ENCODE results near the gene FETUB.

Gene FETUB

DNA sequence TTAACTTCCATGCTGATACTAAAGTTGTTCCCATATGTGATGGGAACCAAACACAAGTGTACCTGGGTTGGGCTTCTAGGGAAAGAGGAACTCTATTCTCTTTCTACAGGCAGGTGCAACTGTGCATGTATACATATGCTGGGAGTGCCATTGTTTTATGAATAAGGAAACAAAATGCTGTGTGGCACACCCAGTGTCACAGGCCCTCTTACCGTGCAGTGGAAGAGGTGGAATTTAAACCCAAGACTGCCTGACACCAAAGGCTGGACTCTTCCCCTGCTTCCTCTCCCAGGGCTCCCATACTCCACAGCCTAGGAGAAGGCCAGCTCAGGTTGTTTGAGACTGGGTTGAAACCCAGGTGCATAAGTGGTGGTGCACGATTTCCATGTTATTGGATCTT, 1.9 kb upstream of the FETUB start:
- DNase-seq: no peak

DNA sequence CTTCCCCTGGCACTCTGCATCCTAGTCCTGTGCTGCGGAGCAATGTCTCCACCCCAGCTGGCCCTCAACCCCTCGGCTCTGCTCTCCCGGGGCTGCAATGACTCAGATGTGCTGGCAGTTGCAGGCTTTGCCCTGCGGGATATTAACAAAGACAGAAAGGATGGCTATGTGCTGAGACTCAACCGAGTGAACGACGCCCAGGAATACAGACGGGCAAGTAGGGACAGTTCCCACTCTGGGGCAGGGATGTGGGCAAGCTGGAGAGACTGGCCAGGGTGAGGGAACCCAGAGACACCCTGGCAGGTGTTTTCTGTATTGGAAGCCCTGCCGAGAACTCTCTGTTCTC, 247 bp downstream of the FETUB start:
- no peak for DNase-seq

DNA sequence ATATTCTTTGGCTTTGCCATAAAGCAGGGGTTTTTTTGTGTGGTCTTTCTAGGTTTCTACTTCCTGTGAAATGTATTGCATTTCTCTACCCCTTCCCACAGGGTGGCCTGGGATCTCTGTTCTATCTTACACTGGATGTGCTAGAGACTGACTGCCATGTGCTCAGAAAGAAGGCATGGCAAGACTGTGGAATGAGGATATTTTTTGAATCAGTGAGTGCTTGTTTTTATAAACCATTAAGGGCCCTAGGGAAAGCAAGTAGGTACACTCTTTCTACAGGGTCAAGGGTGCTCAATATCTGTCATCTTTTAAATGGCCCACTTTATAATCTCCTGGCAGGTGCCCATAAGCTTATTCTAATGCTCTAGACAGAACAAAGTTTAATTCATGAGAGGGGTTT, 730 bp downstream of the FETUB start:
- no peak for DNase-seq

DNA sequence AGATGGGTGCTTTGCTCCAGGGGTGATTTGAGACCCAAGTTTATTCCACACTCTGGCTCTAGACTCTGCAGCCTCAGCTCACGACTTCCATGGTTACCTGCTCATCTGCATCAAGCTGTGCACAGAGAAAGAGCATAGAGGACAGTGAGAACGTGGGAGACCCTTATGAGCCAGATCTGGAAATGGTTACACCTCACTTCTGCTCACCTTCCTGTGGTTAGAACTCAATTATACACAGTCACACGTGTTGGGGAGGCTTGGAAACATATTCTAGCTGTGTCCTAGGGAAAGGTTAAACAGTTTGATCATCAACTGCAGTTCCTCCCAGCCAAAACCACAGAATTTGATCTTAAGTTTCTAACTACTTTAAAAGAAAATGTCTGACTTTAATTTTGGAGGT, 1.8 kb downstream of the FETUB start:
- no peak for DNase-seq

DNA sequence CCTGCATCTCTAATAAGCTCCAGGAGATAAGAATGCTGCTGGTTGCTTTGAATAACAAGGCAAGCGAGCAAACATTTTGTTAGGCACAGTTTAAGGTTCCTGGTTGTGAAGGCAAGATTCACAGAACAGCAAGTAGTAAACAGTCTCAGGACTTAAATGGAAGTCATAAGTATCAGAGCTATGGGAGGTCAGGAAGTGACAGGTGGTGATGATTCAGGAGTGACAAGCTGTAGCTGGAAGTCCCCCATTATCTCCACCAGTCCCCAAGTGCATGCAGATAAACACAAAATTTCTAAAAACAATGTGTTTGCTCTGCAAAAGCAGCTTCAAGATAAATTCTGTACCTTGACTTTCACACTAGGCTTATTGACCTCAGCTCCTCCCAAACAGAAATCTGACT, 3.3 kb downstream of the FETUB start:
- no peak for DNase-seq

- no peak for DNase-seq
Observed at GRCh38 chr3:186644683-186645082, 4.5 kb downstream of the FETUB start.

DNA sequence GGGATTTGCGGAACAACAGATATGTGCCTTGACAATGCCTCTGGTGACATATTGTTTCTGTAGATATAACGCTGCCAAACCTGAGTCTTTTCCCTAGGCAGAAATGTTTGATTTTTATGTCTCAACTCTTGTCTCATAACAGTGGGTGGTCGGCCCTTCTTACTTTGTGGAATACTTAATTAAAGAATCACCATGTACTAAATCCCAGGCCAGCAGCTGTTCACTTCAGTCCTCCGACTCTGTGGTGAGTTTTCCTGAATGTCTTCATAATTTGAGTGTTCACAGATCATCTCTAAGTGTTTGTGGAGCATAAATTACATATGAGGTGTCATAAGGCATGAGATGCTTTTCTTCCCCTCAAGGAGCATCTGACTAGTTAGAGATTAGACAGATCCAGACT, 5.9 kb downstream of the FETUB start:
- DNase-seq: no peak

DNA sequence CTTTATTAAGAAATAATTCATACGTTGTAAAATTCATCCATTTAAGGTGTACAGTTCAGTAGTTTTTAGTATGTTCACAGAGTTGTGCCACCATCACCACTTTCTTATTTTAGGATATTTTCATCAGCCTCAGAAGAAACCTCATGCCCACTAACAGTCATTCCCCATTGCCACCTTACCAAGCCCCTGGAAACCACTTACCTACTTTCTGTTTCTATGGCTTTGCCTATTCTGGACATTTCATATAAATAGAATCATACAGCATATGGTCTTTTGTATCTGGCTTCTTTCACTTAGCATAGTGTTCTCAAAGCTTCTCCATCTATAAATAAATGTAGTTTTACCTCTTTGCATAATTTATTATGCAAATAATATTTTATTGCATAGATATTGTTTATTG, 6.6 kb downstream of the FETUB start:
- DNase-seq: no peak

DNA sequence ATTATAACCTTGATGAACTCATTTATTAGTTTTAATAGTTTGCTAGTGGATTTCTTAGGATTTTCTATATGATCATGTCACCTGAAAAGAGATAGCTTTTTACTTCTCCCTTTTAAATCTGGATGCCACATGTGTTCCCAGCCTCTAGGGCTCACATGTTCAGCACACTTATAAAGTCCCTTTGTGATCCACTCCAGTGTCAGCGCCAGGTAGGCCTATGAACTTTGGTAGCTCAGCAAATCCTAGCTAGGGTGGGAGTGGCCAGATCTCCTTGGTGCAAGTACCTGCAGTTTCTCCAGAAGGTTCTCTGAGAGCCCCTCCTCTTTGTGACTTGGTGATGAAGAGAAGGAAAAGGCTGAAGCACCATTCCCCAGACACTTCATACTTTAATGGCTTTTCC, 8.7 kb downstream of the FETUB start:
- DNase-seq: no peak

DNA sequence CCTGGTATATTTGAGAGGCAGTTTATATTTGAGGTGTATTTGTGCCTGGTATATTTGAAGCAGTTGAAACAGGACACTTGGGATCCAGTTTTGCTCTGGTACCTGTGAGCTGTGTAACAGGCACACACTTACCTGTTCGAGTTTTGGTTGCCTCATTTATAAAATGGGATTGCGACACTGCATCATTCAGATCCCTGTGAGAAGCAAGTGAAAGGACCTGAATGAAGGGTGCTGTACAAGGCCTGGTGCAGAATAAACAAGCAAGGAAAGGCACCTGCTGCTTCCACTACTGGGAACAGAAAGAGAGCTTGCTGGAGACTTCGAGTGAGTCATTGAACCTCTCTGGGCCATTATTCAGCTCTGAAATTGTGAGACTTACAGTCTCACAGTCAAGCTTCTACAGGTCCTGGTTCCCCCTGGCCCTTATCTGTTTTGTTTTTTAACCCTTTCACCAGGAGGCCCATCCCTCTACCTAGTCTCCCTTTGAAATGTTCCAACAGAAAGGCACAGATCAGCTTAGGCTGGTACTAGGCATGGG, 11.5 kb downstream of the FETUB start:
- DNase-seq: no peak

DNA sequence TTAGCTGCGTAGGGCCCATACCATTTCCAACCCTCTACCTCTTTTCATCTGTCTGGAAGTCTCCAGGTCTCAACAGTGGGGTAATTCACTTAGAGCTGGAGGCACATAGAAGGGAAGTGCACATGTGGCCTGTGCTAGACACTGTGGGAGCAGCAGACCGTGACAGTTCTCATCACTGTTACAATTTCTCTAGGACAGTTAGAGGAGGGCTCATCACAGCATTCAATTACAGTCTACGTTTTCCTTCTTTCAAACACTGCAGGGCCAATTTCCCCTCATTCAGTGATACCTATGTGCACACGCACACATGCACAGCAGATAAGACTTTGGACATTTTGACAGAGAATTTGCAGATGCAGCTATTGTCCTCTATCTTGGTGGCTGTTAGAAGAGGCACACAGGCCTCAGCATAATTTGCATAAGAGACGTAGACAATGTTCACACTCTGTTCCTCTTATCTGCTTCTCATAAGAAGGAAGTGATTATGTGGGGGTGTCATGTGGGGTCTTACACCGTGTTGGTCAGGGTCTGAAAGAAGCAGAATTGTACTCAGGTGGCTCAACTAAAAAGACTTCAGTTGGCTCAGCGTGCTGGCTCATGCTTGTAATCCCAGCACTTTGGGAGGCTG, 13.0 kb downstream of the FETUB start:
- DNase-seq: peak in 1 of 2 donors; percentile 24

DNA sequence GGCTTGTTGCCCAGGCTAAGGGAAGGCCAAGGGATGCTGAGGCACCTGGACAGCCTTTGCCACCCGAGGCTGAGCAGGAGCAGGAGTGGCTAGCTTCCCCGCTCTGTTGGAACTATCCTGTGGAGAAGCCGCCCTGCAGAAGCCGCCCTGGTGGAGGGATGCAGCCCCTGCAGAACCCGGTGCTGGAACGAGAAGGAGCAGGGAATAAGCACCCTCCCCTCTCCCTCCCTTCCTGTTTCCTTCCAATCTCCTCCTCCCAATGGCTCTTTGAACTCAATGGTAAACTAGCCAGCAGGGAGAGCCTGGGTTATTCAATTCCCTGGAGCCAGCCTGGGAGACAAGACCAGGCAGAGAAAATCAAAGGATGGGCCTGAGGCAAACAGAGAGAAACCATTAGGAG, 13.8 kb downstream of the FETUB start:
- DNase-seq: no peak

DNA sequence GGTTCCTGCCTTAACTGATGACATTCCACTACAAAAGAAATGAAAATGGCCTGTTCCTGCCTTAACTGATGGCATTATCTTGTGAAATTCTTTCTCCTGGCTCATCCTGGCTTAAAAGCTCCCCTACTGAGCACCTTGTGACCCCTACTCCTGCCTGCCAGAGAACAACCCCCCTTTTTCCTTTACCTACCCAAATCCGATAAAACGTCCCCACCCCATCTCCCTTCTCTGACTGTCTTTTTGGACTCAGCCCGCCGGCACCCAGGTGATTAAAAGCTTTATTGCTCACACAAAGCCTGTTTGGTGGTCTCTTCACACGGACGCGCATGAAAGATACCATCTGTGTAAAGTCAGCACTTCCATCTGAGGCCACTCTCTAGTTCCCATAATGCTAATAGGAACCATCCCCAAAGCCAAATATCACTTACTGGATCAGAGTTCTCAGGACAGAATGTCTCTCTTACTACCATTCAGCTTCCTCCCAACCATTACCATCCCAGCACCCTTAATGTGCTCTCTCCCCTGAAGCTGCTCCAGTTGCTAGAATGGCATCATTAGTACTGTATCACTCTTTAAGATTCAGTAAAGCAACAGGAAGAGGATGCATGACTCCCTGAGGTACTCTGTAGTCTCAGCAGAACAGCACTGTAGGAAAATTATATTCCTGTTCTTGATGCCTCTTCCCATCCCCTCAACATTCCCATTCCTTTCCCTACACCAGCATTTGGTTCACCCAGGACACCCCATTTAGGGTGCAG, 23.3 kb downstream of the FETUB start:
- DNase-seq: no peak

- DNase-seq: no peak
Observed at GRCh38 chr3:186664119-186664495, 23.9 kb downstream of the FETUB start.

DNA sequence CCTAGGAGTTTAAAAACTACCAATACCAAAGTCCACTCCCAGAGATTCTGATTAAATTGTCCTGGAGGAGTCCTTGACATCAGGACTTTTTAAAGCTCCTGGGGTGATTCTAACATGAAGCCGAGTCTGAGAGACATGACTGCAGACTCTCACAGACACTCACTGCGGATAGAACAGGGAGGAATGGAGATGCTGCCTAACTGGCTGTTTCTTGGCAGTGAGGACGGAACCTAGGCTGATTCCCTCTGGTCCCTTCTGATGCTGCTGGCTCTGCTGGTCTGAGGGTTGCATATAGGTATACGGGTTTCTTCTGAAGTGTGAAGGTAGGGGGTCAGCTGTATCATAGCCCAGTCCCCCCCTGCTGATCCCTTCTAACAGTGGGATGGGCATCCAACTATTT, 24.3 kb downstream of the FETUB start:
- no peak for DNase-seq

GRCh38 chr3:186665625-186666188, 25.5 kb downstream of the FETUB start, which contains the start of gene HRG:
HRG (plus strand) TSS chr3:186666014; CDS start chr3:186666032, 18 bp downstream.
- no peak for DNase-seq

GRCh38 chr3:186668426-186668825, 28.2 kb downstream of the FETUB start:
- DNase-seq: no peak

- no peak for DNase-seq
Observed at GRCh38 chr3:186669378-186670084, 29.3 kb downstream of the FETUB start.

GRCh38 chr3:186670155-186670554, 30.0 kb downstream of the FETUB start:
- DNase-seq: no peak

DNA sequence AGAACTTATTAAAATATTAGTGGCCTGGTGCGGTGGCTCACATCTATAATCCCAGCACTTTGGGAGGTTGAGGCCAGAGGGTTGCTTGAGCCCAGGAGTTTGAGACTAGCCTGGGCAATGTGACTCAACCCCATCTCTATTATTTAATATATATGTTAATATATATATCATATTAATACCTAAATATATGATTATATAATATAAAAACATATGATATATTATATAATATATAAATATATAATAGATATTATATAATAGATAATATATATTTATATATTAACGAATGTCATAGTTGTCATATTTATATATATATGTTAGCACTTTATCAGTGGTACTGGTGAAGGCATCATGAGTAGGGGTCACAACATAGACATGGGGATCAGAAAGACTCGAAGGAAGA, 30.9 kb downstream of the FETUB start:
- DNase-seq: no peak

- no peak for DNase-seq
Observed at GRCh38 chr3:186678604-186679003, 38.4 kb downstream of the FETUB start.

GRCh38 chr3:186679151-186679550, 39.0 kb downstream of the FETUB start:
- DNase-seq: no peak

DNA sequence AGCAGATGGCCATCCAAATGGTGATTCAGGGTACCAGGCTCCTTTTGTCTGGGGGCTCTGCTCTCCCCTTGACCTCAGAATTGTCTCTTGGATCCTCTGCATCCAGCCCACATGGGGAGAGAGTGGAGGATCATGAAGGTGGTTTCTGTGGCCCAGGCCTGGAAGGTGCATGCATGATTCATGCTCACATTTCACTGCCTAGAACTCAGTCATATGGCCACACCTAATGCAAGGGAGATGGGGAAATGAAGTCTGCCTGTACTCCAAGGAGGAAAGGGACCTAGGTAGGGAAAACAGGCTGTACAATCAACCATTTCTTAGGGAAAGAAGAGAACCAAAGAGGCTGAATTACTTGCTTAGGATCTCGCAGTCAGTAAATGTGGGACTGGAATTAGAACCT, 40.7 kb downstream of the FETUB start:
- no peak for DNase-seq

DNA sequence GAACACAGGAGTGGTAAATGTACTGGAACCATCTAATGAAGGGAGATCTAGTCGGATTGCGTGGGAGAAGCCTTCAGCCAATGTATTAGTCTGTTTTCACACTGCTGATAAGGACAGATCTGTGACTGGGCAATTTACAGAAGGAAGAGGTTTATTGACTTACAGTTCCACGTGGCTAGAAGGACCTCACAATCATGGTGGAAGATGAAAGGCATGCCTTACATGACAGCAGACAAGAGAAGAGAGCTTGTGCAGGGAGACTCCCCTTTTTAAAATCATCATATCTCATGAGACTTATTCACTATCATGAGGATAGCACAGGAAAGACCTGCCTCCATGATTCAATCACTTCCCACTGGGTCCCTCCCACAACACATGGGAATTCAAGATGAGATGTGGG, 42.6 kb downstream of the FETUB start:
- DNase-seq: no peak

All from CD4-positive, alpha-beta T cell treated with Interleukin-4 for 1 hour (primary cell).